Glomerular visceral epithelial cell (primary cell): ENCODE data around the gene TMEM35B.
"Not testable (repeated sequence)": the region's sequence is repeated elsewhere in the genome, so short reads cannot be mapped to it uniquely, and the experiment has no call there.

Experiments
- DNase-seq: peaks from one replicate; pipeline ENCODE4 v3.0.0-alpha.2; 2016; ENCODE audit errors: extremely low spot score

Gene TMEM35B

GRCh38 chr1:34976384-34977209 lies 8.6 kb downstream of the TMEM35B start:
- no peak for DNase-seq

GRCh38 chr1:34975771-34976170 lies 9.4 kb downstream of the TMEM35B start:
- no peak for DNase-seq

GRCh38 chr1:34975338-34975737 lies 9.8 kb downstream of the TMEM35B start:
- DNase-seq = no peak

GRCh38 chr1:34974626-34975025 lies 10.5 kb downstream of the TMEM35B start:
- DNase-seq = no peak

- DNase-seq = no peak
Measured at GRCh38 chr1:34973326-34973725, 11.8 kb downstream of the TMEM35B start.

- no peak for DNase-seq
Measured at GRCh38 chr1:34970829-34971228, 14.3 kb downstream of the TMEM35B start.

GRCh38 chr1:34970220-34970735 lies 14.9 kb downstream of the TMEM35B start:
- DNase-seq = no peak

GRCh38 chr1:34968297-34968696 lies 16.9 kb downstream of the TMEM35B start:
- not testable (repeated sequence) for DNase-seq

- DNase-seq = not testable (repeated sequence)
Measured at GRCh38 chr1:34967672-34968071, 17.5 kb downstream of the TMEM35B start.

GRCh38 chr1:34965597-34965996 lies 19.6 kb downstream of the TMEM35B start:
- no peak for DNase-seq

GRCh38 chr1:34950428-34950827 lies 34.7 kb downstream of the TMEM35B start:
- no peak for DNase-seq

- DNase-seq = not testable (repeated sequence)
Measured at GRCh38 chr1:34948739-34949138, 36.4 kb downstream of the TMEM35B start.

- not testable (repeated sequence) for DNase-seq
Measured at GRCh38 chr1:34947641-34948314, 37.4 kb downstream of the TMEM35B start.

GRCh38 chr1:34946211-34946610 lies 38.9 kb downstream of the TMEM35B start:
- DNase-seq = no peak

GRCh38 chr1:34941798-34942197 lies 43.3 kb downstream of the TMEM35B start:
- DNase-seq = not testable (repeated sequence)
